Liver (tissue), 9 donors: Measurements from ENCODE around the gene SAT1. TPM values are rescaled to one million over a fixed set of nuclear protein-coding genes. Genes with fewer than 3 reads are reported as not detected.

Source experiments
- DNase-seq: peaks from one replicate; pipeline ENCODE4 v3.0.0-alpha.2; 2017; ENCODE audit warnings: low spot score
- H3K27ac ChIP-seq, 2 donors: one replicate each; pipeline ENCODE4 v1.7.0; 2013; ENCODE audit warnings: inconsistent platforms in 2 of 2, low read length in 2 of 2, control low read depth in 1 of 2, low read depth in 1 of 2, mild to moderate bottlenecking in 1 of 2
- H3K27me3 ChIP-seq, 4 donors: one replicate each; pipeline versions ENCODE4 v1.6.1 to v1.7.0; 2013; ENCODE audit warnings: low read length in 3 of 4, inconsistent platforms in 1 of 4, mild to moderate bottlenecking in 1 of 4, moderate library complexity in 1 of 4; ENCODE audit not compliant: control insufficient read depth in 4 of 4, insufficient read depth in 4 of 4
- H3K36me3 ChIP-seq, 4 donors: one replicate each; pipeline versions ENCODE4 v1.6.1 to v1.7.0; 2013; ENCODE audit warnings: low read length in 3 of 4, mild to moderate bottlenecking in 3 of 4, low read depth in 1 of 4, moderate library complexity in 1 of 4; ENCODE audit not compliant: control insufficient read depth in 4 of 4, insufficient read depth in 3 of 4
- H3K4me1 ChIP-seq, 4 donors: one replicate each; pipeline versions ENCODE4 v1.6.1 to v1.7.0; 2013; ENCODE audit warnings: low read length in 3 of 4, mild to moderate bottlenecking in 3 of 4, moderate library complexity in 1 of 4; ENCODE audit not compliant: control insufficient read depth in 4 of 4, insufficient read depth in 4 of 4
- H3K4me3 ChIP-seq, 3 donors: one replicate each; pipeline versions ENCODE4 v1.6.1 to v1.7.0; 2013; ENCODE audit warnings: low read length in 3 of 3, control low read depth in 1 of 3, low read depth in 1 of 3, mild to moderate bottlenecking in 1 of 3
- H3K9ac ChIP-seq, 2 donors: one replicate each; pipeline ENCODE4 v1.7.0; 2013; ENCODE audit warnings: low read length in 2 of 2, mild to moderate bottlenecking in 2 of 2, moderate library complexity in 2 of 2, control low read depth in 1 of 2, low read depth in 1 of 2
- H3K9me3 ChIP-seq, 4 donors: one replicate each; pipeline versions ENCODE4 v1.6.1 to v1.7.0; 2013; ENCODE audit warnings: low read length in 3 of 4; ENCODE audit not compliant: control insufficient read depth in 4 of 4
- ATF3 ChIP-seq: IDR thresholded peaks from 2 replicates; pipeline ENCODE4 v1.6.1; 2016; ENCODE audit warnings: antibody characterized with exemption
- CTCF ChIP-seq: fragments of 150-350 bp; IDR thresholded peaks from 2 replicates; pipeline ENCODE4 v1.5.1; 2017; ENCODE audit warnings: improper control_type of control experiment, low read depth, low read length; ENCODE audit not compliant: missing input control
- EGR1 ChIP-seq, 2 donors: IDR thresholded peaks; 2 replicates each; pipeline ENCODE4 v1.6.1; 2016 to 2018; ENCODE audit warnings: antibody characterized with exemption in 2 of 2, low read depth in 2 of 2
- FOXA1 ChIP-seq: IDR thresholded peaks from 2 replicates; pipeline ENCODE4 v1.6.1; 2016; ENCODE audit warnings: antibody characterized with exemption
- FOXA2 ChIP-seq: IDR thresholded peaks from 2 replicates; pipeline ENCODE4 v1.6.1; 2016; ENCODE audit warnings: antibody characterized with exemption
- GABPA ChIP-seq, 2 donors: IDR thresholded peaks in 1 of 2; conservative IDR thresholded peaks in 1 of 2; 2 replicates each; pipeline ENCODE4 v1.6.1; 2016; ENCODE audit warnings: antibody characterized with exemption in 2 of 2, mild to moderate bottlenecking in 1 of 2, moderate library complexity in 1 of 2
- HNF4A ChIP-seq, 2 donors: conservative IDR thresholded peaks; 2 replicates each; pipeline ENCODE4 v1.6.1; 2016; ENCODE audit warnings: antibody characterized with exemption in 2 of 2, mild to moderate bottlenecking in 2 of 2
- HNF4G ChIP-seq: IDR thresholded peaks from 2 replicates; pipeline ENCODE4 v1.6.1; 2016; ENCODE audit warnings: antibody characterized with exemption
- JUND ChIP-seq, 2 donors: IDR thresholded peaks; 2 replicates each; pipeline ENCODE4 v1.6.1; 2016; ENCODE audit warnings: antibody characterized with exemption in 2 of 2
- MAX ChIP-seq: IDR thresholded peaks from 2 replicates; pipeline ENCODE4 v1.6.1; 2016; ENCODE audit warnings: antibody characterized with exemption
- NR2F2 ChIP-seq: IDR thresholded peaks from 2 replicates; pipeline ENCODE4 v1.6.1; 2016; ENCODE audit warnings: antibody characterized with exemption
- RAD21 ChIP-seq, 2 donors: IDR thresholded peaks; 2 replicates each; pipeline ENCODE4 v1.6.1; 2016; ENCODE audit warnings: antibody characterized with exemption in 2 of 2, mild to moderate bottlenecking in 2 of 2
- REST ChIP-seq: IDR thresholded peaks from 2 replicates; pipeline ENCODE4 v1.6.1; 2016; ENCODE audit warnings: antibody characterized with exemption, mild to moderate bottlenecking
- RXRA ChIP-seq, 2 donors: IDR thresholded peaks; 2 replicates each; pipeline ENCODE4 v1.6.1; 2017 to 2018; ENCODE audit warnings: antibody characterized with exemption in 2 of 2, mild to moderate bottlenecking in 1 of 2
- SP1 ChIP-seq: IDR thresholded peaks from 2 replicates; pipeline ENCODE4 v1.6.1; 2018; ENCODE audit warnings: antibody characterized with exemption, mild to moderate bottlenecking
- TAF1 ChIP-seq: conservative IDR thresholded peaks from 2 replicates; pipeline ENCODE4 v1.6.1; 2016; ENCODE audit warnings: antibody characterized with exemption, mild to moderate bottlenecking
- YY1 ChIP-seq: IDR thresholded peaks from 2 replicates; pipeline ENCODE4 v1.6.1; 2016; ENCODE audit warnings: antibody characterized with exemption, mild to moderate bottlenecking
- ZBTB33 ChIP-seq: IDR thresholded peaks from 2 replicates; pipeline ENCODE4 v1.6.1; 2016; ENCODE audit warnings: antibody characterized with exemption
- WGBS: extraction: QIAGEN DNeasy Blood & Tissue Kit; methylation state at CpG from one replicate; pipeline ENCODE4 v1.1.7; 2013; 5-methylcytosine and 5-hydroxymethylcytosine counted together
- polyA plus RNA-seq, 2 donors: library from polyadenylated mRNA; stranded (reverse) in 1 of 2; unstranded in 1 of 2; fragments of 200-250 nt in 1 of 2; fragments of >200 nt in 1 of 2; fragmentation: Nextera tagmentation in 1 of 2; extraction: Ambion mirVana in 1 of 2; gene quantifications; one replicate each; pipeline versions ENCODE4 v1.2.1 to v1.2.3, GENCODE V29; 2013 to 2015
- total RNA-seq, 2 donors: library from RNA; depleted of rRNA; stranded (reverse); fragments of >200 nt; gene quantifications; one replicate each; pipeline ENCODE4 v1.2.3, GENCODE V29; 2014
- donor health status: healthy.
- donor health status: healthy.
- donor health status: healthy.
- donor health status: healthy.
- donor health status: healthy.

Gene SAT1
- total and polyA plus RNA-seq, 4 donors = 105 to 780 (median 296) TPM

- H3K27me3 ChIP-seq = no peaks in the 10 kb centered on the region
- H3K27ac ChIP-seq = no peak overlapping the region
- WGBS = 85% methylated on average over 4 of the region's 4 CpGs
- no peaks in the 10 kb centered on the region for H3K36me3 ChIP-seq
- peaks cover 0 to 2% (median 0%) of the 10 kb centered on the region in 4 donors for H3K9me3 ChIP-seq
- no peaks in the 10 kb centered on the region for H3K4me1 ChIP-seq
- H3K9ac ChIP-seq = no peak overlapping the region
- no peak overlapping the region for H3K4me3 ChIP-seq
- TF ChIP-seq EGR1 (IDR thresholded peaks at IDR 0.05; ENCODE audit: low read depth in 2 of 2) (no peak), NR2F2 (no peak), HNF4A (conservative IDR thresholded peaks at IDR 0.05) (no peak), JUND (IDR thresholded peaks at IDR 0.05) (no peak), CTCF (no peak), FOXA1 (no peak), RXRA (IDR thresholded peaks at IDR 0.05) (no peak), GABPA (IDR thresholded peaks at IDR 0.05 in 1 of 2, conservative IDR thresholded peaks at IDR 0.05 in 1 of 2) (no peak), TAF1 (no peak), MAX (no peak), ATF3 (no peak), REST (no peak), FOXA2 (no peak), SP1 (no peak), YY1 (no peak), ZBTB33 (no peak), RAD21 (IDR thresholded peaks at IDR 0.05) (no peak)
- DNase-seq = no peak
Measured at GRCh38 chrX:23816179-23816578, 33.2 kb downstream of the SAT1 start.

GRCh38 chrX:23817979-23818336 lies 35.0 kb downstream of the SAT1 start:
- DNase-seq = no peak
- Histone ChIP-seq H3K4me3 (no peak overlapping the region), H3K9me3 (peaks cover 0 to 2% (median 0%) of the 10 kb centered on the region in 4 donors), H3K27me3 (no peaks in the 10 kb centered on the region), H3K9ac (no peak overlapping the region), H3K36me3 (no peaks in the 10 kb centered on the region), H3K4me1 (no peaks in the 10 kb centered on the region), H3K27ac (no peak overlapping the region)
- 96% methylated on average over 3 of the region's 3 CpGs for WGBS
- TF ChIP-seq HNF4A (conservative IDR thresholded peaks at IDR 0.05) (no peak), FOXA2 (no peak), MAX (no peak), CTCF (no peak), ATF3 (no peak), ZBTB33 (no peak), YY1 (no peak), TAF1 (no peak), SP1 (no peak), EGR1 (IDR thresholded peaks at IDR 0.05; ENCODE audit: low read depth in 2 of 2) (no peak), HNF4G (no peak), RXRA (IDR thresholded peaks at IDR 0.05) (no peak)
